Neural cell (in vitro differentiated cells): ENCODE measurements around the gene PRAMEF8. TPM values are rescaled to one million over a fixed set of nuclear protein-coding genes. Genes with fewer than 3 reads are reported as not detected.
"Not testable (repeated sequence)": the region's sequence is repeated elsewhere in the genome, so short reads cannot be mapped to it uniquely, and the experiment has no call there.

ENCODE experiments used
- H2AFZ ChIP-seq: fragments of 200-600, 300-800 bp; sonication (generic), shearing (Covaris generic); 2 replicates; pipeline ENCODE4 v1.6.0; 2014; ENCODE audit warnings: low read depth, mild to moderate bottlenecking, antibody characterized with exemption, low read length, moderate library complexity
- H3F3A ChIP-seq: fragments of 200-600 bp; shearing (Covaris generic); 2 replicates; pipeline ENCODE4 v1.6.1; 2016; ENCODE audit warnings: mild to moderate bottlenecking, moderate library complexity, mixed read lengths, antibody characterized with exemption, low read length; ENCODE audit not compliant: insufficient read depth, poor library complexity, severe bottlenecking
- H3K27ac ChIP-seq: fragments of 200-600, 300-800 bp; sonication (generic), shearing (Covaris generic); 2 replicates; pipeline ENCODE4 v1.5.1; 2014; ENCODE audit warnings: mild to moderate bottlenecking, low read length, moderate library complexity
- H3K27me3 ChIP-seq: fragments of 300-800, 200-600 bp; sonication (generic), shearing (Covaris generic); 2 replicates; pipeline ENCODE4 v1.6.0; 2014; ENCODE audit warnings: mild to moderate bottlenecking, low read depth, low read length, moderate library complexity; ENCODE audit not compliant: insufficient read depth
- H3K36me3 ChIP-seq: fragments of 300-800, 200-600 bp; sonication (generic), shearing (Covaris generic); 2 replicates; pipeline ENCODE4 v1.5.1; 2014; ENCODE audit warnings: mild to moderate bottlenecking, antibody characterized with exemption, low read length, moderate library complexity; ENCODE audit not compliant: insufficient read depth
- H3K4me2 ChIP-seq: fragments of 300-800, 200-600 bp; sonication (generic), shearing (Covaris generic); 2 replicates; pipeline ENCODE4 v1.6.0; 2014; ENCODE audit warnings: mild to moderate bottlenecking, low read length
- H3K4me3 ChIP-seq: fragments of 300-800, 200-600 bp; sonication (generic), shearing (Covaris generic); 2 replicates; pipeline ENCODE4 v1.5.1; 2014; ENCODE audit warnings: mild to moderate bottlenecking, low read length, moderate library complexity
- H3K79me2 ChIP-seq: fragments of 200-600 bp; shearing (Covaris generic); replicated peaks from 2 replicates; pipeline ENCODE4 v1.6.0; 2014; ENCODE audit warnings: mild to moderate bottlenecking, low read length, moderate library complexity; ENCODE audit not compliant: insufficient read depth
- H3K9ac ChIP-seq: fragments of 300-800, 200-600 bp; sonication (generic), shearing (Covaris generic); 2 replicates; pipeline ENCODE4 v1.6.1; 2016; ENCODE audit warnings: mild to moderate bottlenecking, low read length, mixed read lengths
- H3K9me2 ChIP-seq: fragments of 200-600 bp; shearing (Covaris generic); 2 replicates; pipeline ENCODE4 v1.6.1; 2016; ENCODE audit warnings: mild to moderate bottlenecking, low read length, mixed read lengths; ENCODE audit not compliant: insufficient read depth
- H3K9me3 ChIP-seq: fragments of 200-600, 300-800 bp; sonication (generic), shearing (Covaris generic); 2 replicates; pipeline ENCODE4 v1.6.1; 2016; ENCODE audit warnings: mild to moderate bottlenecking, mixed run types, low read length, moderate library complexity, mixed read lengths
- H4K20me1 ChIP-seq: fragments of 200-600 bp; shearing (Covaris generic); 2 replicates; pipeline ENCODE4 v1.6.1; 2016; ENCODE audit warnings: mild to moderate bottlenecking, mixed run types; ENCODE audit not compliant: insufficient read depth
- polyA minus RNA-seq: library from RNA; depleted of rRNA, polyadenylated mRNA; stranded (reverse); fragments of >200 nt; gene quantifications from 2 replicates; pipeline ENCODE4 v1.2.3, GENCODE V29; 2014
- polyA plus RNA-seq: library from polyadenylated mRNA; depleted of rRNA; stranded (reverse); fragments of >200 nt; gene quantifications from 2 replicates; pipeline ENCODE4 v1.2.3, GENCODE V29; 2014

Gene PRAMEF8
- polyA plus RNA-seq (not detected in 2 replicates), polyA minus RNA-seq (not detected in 2 replicates)

- not testable (repeated sequence) for H3F3A ChIP-seq, H3K4me2 ChIP-seq, H3K4me3 ChIP-seq, H3K27me3 ChIP-seq, H4K20me1 ChIP-seq, H3K9me2 ChIP-seq, H3K9ac ChIP-seq, H2AFZ ChIP-seq, H3K9me3 ChIP-seq, H3K36me3 ChIP-seq, H3K27ac ChIP-seq, H3K79me2 ChIP-seq
Measured at GRCh38 chr1:13285037-13285436, at the start of gene PRAMEF8. TSS of gene PRAMEF8 (minus strand) at chr1:13285137. CDS start at chr1:13284091, 1,046 bp downstream.

- H3K79me2 ChIP-seq, H3K9ac ChIP-seq, H3F3A ChIP-seq, H3K27ac ChIP-seq, H3K9me3 ChIP-seq, H3K9me2 ChIP-seq, H3K27me3 ChIP-seq, H2AFZ ChIP-seq, H4K20me1 ChIP-seq, H3K36me3 ChIP-seq, H3K4me3 ChIP-seq, H3K4me2 ChIP-seq: not testable (repeated sequence)
Measured at GRCh38 chr1:13315281-13315680, 30.3 kb upstream of the PRAMEF8 start, which contains the start of gene PRAMEF15. TSS of gene PRAMEF15 (plus strand) at chr1:13315581. CDS start at chr1:13318408, 2,827 bp downstream.

- not testable (repeated sequence) for H3K9me2 ChIP-seq, H3K9me3 ChIP-seq, H3K27me3 ChIP-seq, H3K36me3 ChIP-seq, H2AFZ ChIP-seq, H4K20me1 ChIP-seq, H3K27ac ChIP-seq, H3F3A ChIP-seq, H3K4me2 ChIP-seq, H3K4me3 ChIP-seq, H3K9ac ChIP-seq, H3K79me2 ChIP-seq
Measured at GRCh38 chr1:13303239-13303638, 18.3 kb upstream of the PRAMEF8 start, which contains the start of gene PRAMEF33. TSS of gene PRAMEF33 (plus strand) at chr1:13303539. CDS start at chr1:13305955, 2,416 bp downstream.

GRCh38 chr1:13302197-13302596 lies 17.3 kb upstream of the PRAMEF8 start:
- H3K9ac ChIP-seq, H3K36me3 ChIP-seq, H3K4me2 ChIP-seq, H3F3A ChIP-seq, H3K27me3 ChIP-seq, H3K9me2 ChIP-seq, H3K9me3 ChIP-seq, H3K27ac ChIP-seq, H2AFZ ChIP-seq, H3K79me2 ChIP-seq, H3K4me3 ChIP-seq, H4K20me1 ChIP-seq: not testable (repeated sequence)

- H3K4me2 ChIP-seq, H3K79me2 ChIP-seq, H3K36me3 ChIP-seq, H3K27me3 ChIP-seq, H3K9me2 ChIP-seq, H3F3A ChIP-seq, H2AFZ ChIP-seq, H3K9me3 ChIP-seq, H3K4me3 ChIP-seq, H3K27ac ChIP-seq, H4K20me1 ChIP-seq, H3K9ac ChIP-seq: not testable (repeated sequence)
Measured at GRCh38 chr1:13298699-13299098, 13.8 kb upstream of the PRAMEF8 start.

GRCh38 chr1:13297216-13297931 lies 12.4 kb upstream of the PRAMEF8 start:
- not testable (repeated sequence) for H3K27me3 ChIP-seq, H3F3A ChIP-seq, H4K20me1 ChIP-seq, H3K36me3 ChIP-seq, H3K9me2 ChIP-seq, H3K9ac ChIP-seq, H3K27ac ChIP-seq, H3K4me2 ChIP-seq, H3K79me2 ChIP-seq, H3K9me3 ChIP-seq, H3K4me3 ChIP-seq, H2AFZ ChIP-seq

GRCh38 chr1:13289030-13289429 lies 4.1 kb upstream of the PRAMEF8 start:
- not testable (repeated sequence) for H3K27me3 ChIP-seq, H3K27ac ChIP-seq, H3K4me3 ChIP-seq, H3K4me2 ChIP-seq, H3K9me3 ChIP-seq, H3F3A ChIP-seq, H3K79me2 ChIP-seq, H3K36me3 ChIP-seq, H4K20me1 ChIP-seq, H3K9ac ChIP-seq, H2AFZ ChIP-seq, H3K9me2 ChIP-seq

- H3K4me3 ChIP-seq, H2AFZ ChIP-seq, H3K9me2 ChIP-seq, H3K9ac ChIP-seq, H3K27ac ChIP-seq, H3K9me3 ChIP-seq, H3K79me2 ChIP-seq, H3F3A ChIP-seq, H3K4me2 ChIP-seq, H3K36me3 ChIP-seq, H4K20me1 ChIP-seq, H3K27me3 ChIP-seq: not testable (repeated sequence)
Measured at GRCh38 chr1:13279617-13280016, 5.3 kb downstream of the PRAMEF8 start.
